ENCODE data around the gene PPP1CA. TPM values are rescaled to one million over a fixed set of nuclear protein-coding genes. Genes with fewer than 3 reads are reported as not detected.
A peak's percentile ranks its signal among the peaks of the same experiment; 100 is the strongest.

The PPP1CA gene
- total RNA-seq, 4 donors from 2014 or later: 49.9 to 78.6 (median 63.4) TPM

GRCh38 chr11:67433536-67434394, 32.1 kb upstream of the PPP1CA start:
- WGBS, 2 donors (ENCODE audit: low coverage in 1 of 2): 60 to 78% methylated on average over 1 to 3 of the region's 22 CpGs
- Histone ChIP-seq H3K4me1 (peaks cover 0 to 60% (median 9%) of the 10 kb centered on the region in 3 donors), H3K4me3 (no peak overlapping the region), H3K36me3 (peaks cover 0 to 90% of the 10 kb centered on the region in 2 donors), H3K9me3 (no peaks in the 10 kb centered on the region), H3K27me3 (no peaks in the 10 kb centered on the region), H3K27ac (peak overlapping the region in 1 of 4 donors; percentile 10)
- ATAC-seq: no peak
- no peak for TF ChIP-seq EP300 (IDR thresholded peaks at IDR 0.05)
- TF ChIP-seq POLR2AphosphoS5 (IDR thresholded peaks at IDR 0.05): no peak
- no peak for TF ChIP-seq CTCF (IDR thresholded peaks at IDR 0.05)
- no peak for TF ChIP-seq POLR2A (IDR thresholded peaks at IDR 0.05)

- peaks cover 0 to 80% of the 10 kb centered on the region in 2 donors for H3K36me3 ChIP-seq
- H3K27ac ChIP-seq: no peak overlapping the region
- no peak for TF ChIP-seq EP300 (IDR thresholded peaks at IDR 0.05)
- H3K4me1 ChIP-seq: peaks cover 0 to 63% (median 10%) of the 10 kb centered on the region in 3 donors
- no peak overlapping the region for H3K4me3 ChIP-seq
- no peaks in the 10 kb centered on the region for H3K27me3 ChIP-seq
- no peaks in the 10 kb centered on the region for H3K9me3 ChIP-seq
- ATAC-seq: no peak
- 96% methylated on average over 4 of the region's 22 CpGs; no CpG with 5 or more reads in 1 of the 2 donors for WGBS, 2 donors (ENCODE audit: low coverage in 1 of 2)
These were observed 31.1 kb upstream of the PPP1CA start for GRCh38 chr11:67432655-67433349.

GRCh38 chr11:67431346-67432249, 29.9 kb upstream of the PPP1CA start:
- Histone ChIP-seq H3K9me3 (no peaks in the 10 kb centered on the region), H3K36me3 (peaks cover 0 to 72% of the 10 kb centered on the region in 2 donors), H3K27ac (no peak overlapping the region), H3K27me3 (no peaks in the 10 kb centered on the region), H3K4me1 (peaks cover 0 to 61% (median 13%) of the 10 kb centered on the region in 3 donors), H3K4me3 (no peak overlapping the region)
- WGBS, 2 donors (ENCODE audit: low coverage in 1 of 2): 50 to 85% methylated on average over 4 to 16 of the region's 24 CpGs
- no peak for ATAC-seq
- TF ChIP-seq EP300 (IDR thresholded peaks at IDR 0.05) (no peak), CTCF (IDR thresholded peaks at IDR 0.05) (no peak), POLR2A (IDR thresholded peaks at IDR 0.05) (no peak), POLR2AphosphoS5 (IDR thresholded peaks at IDR 0.05) (no peak)

- WGBS, 2 donors (ENCODE audit: low coverage in 1 of 2): 56 to 79% methylated on average over 8 to 11 of the region's 11 CpGs
- no peak for ATAC-seq
- Histone ChIP-seq H3K4me3 (peak overlapping the region in 1 of 2 donors; percentile 66), H3K4me1 (peaks cover 0 to 42% (median 13%) of the 10 kb centered on the region in 3 donors), H3K27ac (peak overlapping the region in 1 of 4 donors; percentile 90), H3K36me3 (peaks cover 0 to 55% of the 10 kb centered on the region in 2 donors), H3K9me3 (no peaks in the 10 kb centered on the region), H3K27me3 (no peaks in the 10 kb centered on the region)
- no peak for TF ChIP-seq POLR2AphosphoS5 (IDR thresholded peaks at IDR 0.05)
- TF ChIP-seq EP300 (IDR thresholded peaks at IDR 0.05): no peak
- TF ChIP-seq CTCF (IDR thresholded peaks at IDR 0.05): no peak
- TF ChIP-seq POLR2A (IDR thresholded peaks at IDR 0.05): no peak
These were observed 28.1 kb upstream of the PPP1CA start for GRCh38 chr11:67429722-67430121.
